ENCODE measurements around the gene ZEB1. TPM values are rescaled to one million over a fixed set of nuclear protein-coding genes. Genes with fewer than 3 reads are reported as not detected.

ZEB1 gene
- total RNA-seq, 1 experiment from 2014 or later: 3.2 TPM

Small RNA genes lying within 50 kb of the gene (small RNA-seq; reads per million reads assigned to genes)
- gene SPTLC1P1: 0 to 0.10 reads per million in 2 experiments

All from SK-MEL-5 (cell line).